GM23248 (cell line): ENCODE data around the gene CLEC3B.

Source experiments
- EZH2 ChIP-seq: fragments of 200-600 bp; sonication (generic); IDR thresholded peaks from 2 replicates; pipeline ENCODE4 v1.6.1; 2018; ENCODE audit warnings: antibody characterized with exemption, mild to moderate bottlenecking; ENCODE audit not compliant: insufficient read depth, poor library complexity, severe bottlenecking
- EZH2phosphoT487 ChIP-seq: fragments of 200-600 bp; sonication (generic); IDR thresholded peaks from 2 replicates; pipeline ENCODE4 v1.6.1; 2018; ENCODE audit warnings: antibody characterized with exemption, moderate library complexity, mild to moderate bottlenecking, low read depth; ENCODE audit not compliant: insufficient read depth

- TF ChIP-seq EZH2phosphoT487 (no peak), EZH2 (no peak)
These were observed 37.0 kb upstream of the CLEC3B start for GRCh38 chr3:44989141-44989540.
